Omental fat pad (tissue), 4 donors: ENCODE measurements around the gene VSIR. TPM values are rescaled to one million over a fixed set of nuclear protein-coding genes. Genes with fewer than 3 reads are reported as not detected.

Experiments used
- ATAC-seq: fragments of 150-250 bp; one replicate; pipeline ENCODE4 v1.9.1; 2016; ENCODE audit warnings: mild to moderate bottlenecking, moderate library complexity; ENCODE audit not compliant: low FRiP score
- DNase-seq: peaks from one replicate; pipeline ENCODE4 v3.0.0-alpha.2; 2019; ENCODE audit warnings: low spot score
- CTCF ChIP-seq, 3 donors: fragments of 450-650 bp; IDR thresholded peaks; one replicate each; pipeline ENCODE4 v1.5.1; 2016 to 2017; ENCODE audit warnings: antibody characterized with exemption in 3 of 3, mild to moderate bottlenecking in 3 of 3, moderate library complexity in 2 of 3
- total RNA-seq, 4 donors: library from RNA; depleted of rRNA; stranded (reverse); fragments of >200 nt; gene quantifications; one replicate each; pipeline ENCODE4 v1.1.0, GENCODE V29; 2016

VSIR gene
- total RNA-seq, 4 donors from 2014 or later: 65.1 to 119 (median 86.3) TPM

DNA sequence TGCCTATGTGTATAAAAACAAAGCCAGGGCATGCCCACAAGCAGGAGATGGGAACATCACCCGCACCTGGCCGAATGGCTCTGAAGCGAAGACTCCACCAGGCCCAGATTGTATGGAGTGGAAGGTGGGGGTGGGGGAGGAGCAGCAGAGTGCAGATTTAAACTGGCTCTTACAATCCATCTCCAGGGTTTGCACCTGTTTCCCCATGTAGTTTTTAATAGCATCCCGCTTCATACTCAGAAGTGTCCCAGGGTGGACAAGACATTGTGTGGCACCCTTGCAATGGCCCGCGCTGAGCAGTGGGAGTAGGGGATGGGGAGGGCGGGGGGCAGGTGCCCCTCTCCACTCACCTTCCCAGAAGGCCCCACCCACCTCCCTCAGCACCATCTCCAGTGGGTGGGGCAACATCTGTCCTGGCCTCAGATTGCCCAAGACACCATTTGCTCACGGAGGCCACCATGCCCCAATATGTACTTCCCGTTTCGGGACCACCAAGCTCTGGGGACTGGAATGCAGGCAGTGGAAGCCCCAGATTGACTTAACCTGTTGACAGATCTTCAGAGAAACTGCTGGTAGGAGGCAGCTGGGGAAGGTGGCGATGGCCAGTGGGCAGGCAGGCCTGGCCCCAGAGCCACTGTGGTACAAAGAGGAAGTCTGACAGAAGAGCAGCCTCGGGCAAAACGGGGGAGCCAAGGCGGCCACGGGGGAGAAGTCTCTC lies 23.0 kb downstream of the VSIR start:
- DNase-seq (no peak), ATAC-seq (no peak)
- TF ChIP-seq CTCF (IDR thresholded peaks at IDR 0.05): no peak

GRCh38 chr10:71749396-71749795 lies 23.9 kb downstream of the VSIR start:
- DNase-seq (no peak), ATAC-seq (no peak)
- TF ChIP-seq CTCF (IDR thresholded peaks at IDR 0.05): no peak

- no peak for DNase-seq
- no peak for TF ChIP-seq CTCF (IDR thresholded peaks at IDR 0.05)
Measured at GRCh38 chr10:71748671-71749191, 24.6 kb downstream of the VSIR start.

GRCh38 chr10:71747551-71748523 lies 25.5 kb downstream of the VSIR start:
- no peak for TF ChIP-seq CTCF (IDR thresholded peaks at IDR 0.05)
- ATAC-seq: no peak
- no peak for DNase-seq

More at GRCh38 chr10:71748671-71749191, 24.6 kb downstream of the VSIR start:
- ATAC-seq: peak; percentile 25

DNA sequence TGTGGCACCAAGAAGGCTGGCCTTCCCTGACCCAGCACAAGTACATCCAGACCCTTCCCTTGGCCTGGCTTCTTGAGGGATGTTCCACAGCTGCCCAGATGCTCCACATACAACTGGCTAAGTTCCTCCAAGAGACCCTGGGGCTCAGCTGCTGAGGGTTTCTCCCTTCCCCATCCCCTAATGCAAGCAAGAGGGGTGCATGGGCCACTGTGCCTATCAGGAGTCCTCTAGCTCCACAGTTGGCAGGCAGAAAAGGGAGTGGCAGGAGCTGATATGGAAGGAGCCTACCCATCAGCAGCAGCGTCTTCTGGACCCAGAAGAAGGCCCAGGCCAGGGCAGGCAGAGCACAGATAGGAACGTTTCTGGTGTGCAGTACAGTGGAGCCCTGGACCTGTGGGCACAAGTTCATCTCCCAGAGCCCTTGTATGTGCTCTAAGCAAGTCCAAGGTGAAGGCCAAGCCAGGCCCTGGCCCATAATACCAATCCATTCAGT lies 26.2 kb downstream of the VSIR start:
- TF ChIP-seq CTCF (IDR thresholded peaks at IDR 0.05): no peak
- DNase-seq: no peak
- no peak for ATAC-seq

GRCh38 chr10:71746344-71747037 lies 26.8 kb downstream of the VSIR start:
- ATAC-seq (no peak), DNase-seq (no peak)
- TF ChIP-seq CTCF (IDR thresholded peaks at IDR 0.05): no peak
